Central memory CD8-positive, alpha-beta T cell (primary cell): Measurements from ENCODE around the gene C2CD2L.
A peak's percentile ranks its signal among the peaks of the same experiment; 100 is the strongest.

Experiments
- ATAC-seq: fragments of 150-1000 bp; cut with Tn5 transposase; replicated peaks from 2 replicates; pipeline ENCODE4 v1.10.0; 2022; ENCODE audit warnings: mild to moderate bottlenecking, moderate FRiP score, moderate number of reproducible peaks; ENCODE audit not compliant: poor library complexity, severe bottlenecking; ENCODE audit errors: extremely low read depth
- DNase-seq, 2 donors: peaks; one replicate each; pipeline ENCODE4 v3.0.0; 2021; ENCODE audit warnings: low spot score in 2 of 2
- H3K27ac Mint-ChIP-seq: one replicate; pipeline ENCODE4 v1.8.0; 2022; ENCODE audit warnings: low read depth, mild to moderate bottlenecking, moderate library complexity, mixed read lengths
- H3K27me3 Mint-ChIP-seq: one replicate; pipeline ENCODE4 v1.8.0; 2022; ENCODE audit warnings: mixed read lengths
- H3K36me3 Mint-ChIP-seq: one replicate; pipeline ENCODE4 v1.8.0; 2022; ENCODE audit warnings: mild to moderate bottlenecking, moderate library complexity, mixed read lengths; ENCODE audit not compliant: insufficient read depth
- H3K4me1 Mint-ChIP-seq: one replicate; pipeline ENCODE4 v1.8.0; 2022; ENCODE audit warnings: mixed read lengths
- H3K4me3 Mint-ChIP-seq: one replicate; pipeline ENCODE4 v1.8.0; 2022; ENCODE audit warnings: mild to moderate bottlenecking, moderate library complexity, mixed read lengths
- H3K9me3 Mint-ChIP-seq: one replicate; pipeline ENCODE4 v1.8.0; 2022; ENCODE audit warnings: mixed read lengths

Gene C2CD2L

DNA sequence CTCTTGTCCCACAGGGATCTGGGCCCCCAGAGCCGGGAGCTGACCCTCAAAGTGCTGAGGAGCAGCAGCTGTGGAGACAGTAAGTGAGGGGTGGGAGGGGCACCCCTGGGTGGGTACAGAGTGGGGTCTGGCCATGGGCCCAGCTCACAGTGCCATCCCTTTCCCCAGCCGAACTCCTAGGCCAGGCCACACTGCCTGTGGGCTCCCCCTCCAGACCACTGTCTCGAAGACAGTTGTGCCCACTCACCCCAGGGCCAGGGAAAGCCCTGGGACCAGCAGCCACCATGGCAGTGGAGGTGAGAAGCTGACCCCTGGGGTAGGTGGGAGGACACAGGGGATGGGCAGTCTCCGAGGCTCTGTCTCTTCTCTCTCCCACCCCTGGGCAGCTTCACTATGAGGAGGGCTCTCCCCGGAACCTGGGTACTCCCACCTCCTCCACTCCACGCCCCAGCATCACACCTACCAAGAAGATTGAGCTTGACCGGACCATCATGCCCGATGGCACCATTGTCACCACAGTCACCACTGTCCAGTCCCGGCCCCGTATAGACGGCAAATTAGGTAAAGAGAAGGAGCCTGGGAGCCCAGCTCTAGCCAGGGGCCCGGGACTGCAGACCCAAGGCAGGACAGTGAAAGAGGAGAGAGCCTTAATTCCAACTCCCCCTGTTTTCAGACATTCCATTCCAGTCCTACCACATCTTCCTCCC is 5.3 kb downstream of the C2CD2L start:
- H3K36me3 Mint-ChIP-seq = peaks cover 28% of the 10 kb centered on the region
- DNase-seq (no peak), ATAC-seq (no peak)
- no peaks in the 10 kb centered on the region for H3K9me3 Mint-ChIP-seq
- H3K27me3 Mint-ChIP-seq = no peaks in the 10 kb centered on the region
- no peak overlapping the region for H3K4me3 Mint-ChIP-seq
- H3K27ac Mint-ChIP-seq = peak overlapping the region; percentile 20
- peaks cover 41% of the 10 kb centered on the region for H3K4me1 Mint-ChIP-seq

DNA sequence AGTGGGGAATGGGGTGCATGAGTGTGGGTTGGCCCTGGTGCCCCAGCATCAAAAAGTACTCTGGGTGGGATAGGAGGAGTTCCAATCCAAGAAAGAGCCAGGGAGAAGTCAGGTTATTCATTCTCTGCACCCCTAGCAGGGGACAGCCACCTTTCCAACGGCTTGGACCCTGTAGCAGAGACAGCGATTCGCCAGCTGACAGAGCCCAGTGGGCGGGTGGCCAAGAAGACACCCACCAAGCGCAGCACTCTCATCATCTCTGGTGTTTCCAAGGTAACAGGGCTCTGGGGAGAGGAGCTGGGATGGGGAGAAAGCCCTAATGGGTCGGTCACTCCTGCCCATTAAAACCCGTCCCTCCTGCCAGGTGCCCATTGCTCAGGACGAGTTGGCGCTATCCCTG is 6.6 kb downstream of the C2CD2L start:
- peaks cover 26% of the 10 kb centered on the region for H3K36me3 Mint-ChIP-seq
- H3K4me1 Mint-ChIP-seq = peaks cover 32% of the 10 kb centered on the region
- no peak overlapping the region for H3K4me3 Mint-ChIP-seq
- H3K27me3 Mint-ChIP-seq = no peaks in the 10 kb centered on the region
- ATAC-seq (no peak), DNase-seq (no peak)
- no peaks in the 10 kb centered on the region for H3K9me3 Mint-ChIP-seq
- no peak overlapping the region for H3K27ac Mint-ChIP-seq

DNA sequence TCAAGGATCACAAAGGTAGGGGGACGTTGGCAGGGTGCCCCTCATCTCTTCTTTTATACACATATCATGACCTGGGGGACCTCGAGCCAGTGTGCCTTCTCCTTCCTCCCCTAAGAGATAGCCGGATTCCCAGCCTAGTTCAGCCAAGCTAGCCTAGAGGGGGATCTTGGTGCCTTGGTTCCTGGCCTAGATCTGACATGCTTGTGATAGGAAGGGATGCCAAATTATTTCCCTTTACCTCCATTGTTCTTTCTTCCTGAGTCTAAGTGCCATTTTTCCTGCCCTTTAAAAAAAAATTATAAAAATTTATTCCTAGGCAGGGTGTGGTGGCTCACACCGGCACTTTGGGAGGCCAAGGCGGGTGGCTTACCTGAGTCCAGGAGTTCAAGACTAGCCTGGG is 7.2 kb downstream of the C2CD2L start:
- Mint-ChIP-seq H3K4me1 (peaks cover 26% of the 10 kb centered on the region), H3K9me3 (no peaks in the 10 kb centered on the region), H3K4me3 (no peak overlapping the region), H3K36me3 (peaks cover 24% of the 10 kb centered on the region), H3K27me3 (no peaks in the 10 kb centered on the region), H3K27ac (no peak overlapping the region)
- DNase-seq = no peak
- no peak for ATAC-seq

DNA sequence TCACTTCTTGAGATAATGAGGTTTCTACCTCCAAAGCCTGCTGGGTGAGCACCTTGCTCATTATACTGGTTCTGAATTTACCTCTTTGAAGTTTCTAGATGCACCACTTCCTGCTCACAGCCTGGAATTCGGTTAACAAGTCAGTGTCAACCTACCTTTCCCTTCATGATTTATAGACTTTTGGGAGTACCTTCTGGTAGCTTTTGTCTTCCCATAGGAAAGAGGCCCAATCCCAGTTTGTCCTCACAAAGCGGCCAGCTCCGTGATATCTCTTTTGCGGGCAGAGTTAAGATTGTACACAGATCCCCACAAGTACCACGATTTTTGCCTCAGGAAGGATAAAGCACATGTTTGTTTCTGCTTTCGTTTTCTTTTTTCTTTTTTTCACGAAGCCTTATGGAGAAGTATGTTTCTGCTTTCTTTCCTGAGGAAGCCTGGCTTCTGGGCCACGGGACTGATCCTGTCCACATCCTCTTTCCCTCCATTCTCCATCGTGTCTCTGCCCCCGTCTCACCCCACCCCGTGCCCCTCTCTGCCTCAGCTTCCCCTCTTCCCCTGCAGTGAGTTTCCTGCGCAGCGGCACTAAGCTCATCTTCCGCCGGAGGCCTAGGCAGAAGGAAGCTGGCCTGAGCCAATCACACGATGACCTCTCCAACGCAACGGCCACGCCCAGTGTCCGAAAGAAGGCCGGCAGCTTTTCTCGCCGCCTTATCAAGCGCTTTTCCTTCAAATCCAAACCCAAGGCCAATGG is 8.5 kb downstream of the C2CD2L start:
- Mint-ChIP-seq H3K4me1 (peaks cover 19% of the 10 kb centered on the region), H3K27ac (peak overlapping the region; percentile 68), H3K9me3 (no peaks in the 10 kb centered on the region), H3K36me3 (peaks cover 19% of the 10 kb centered on the region), H3K4me3 (peak overlapping the region; percentile 44), H3K27me3 (no peaks in the 10 kb centered on the region)
- DNase-seq = no peak
- ATAC-seq = peak; percentile 67

DNA sequence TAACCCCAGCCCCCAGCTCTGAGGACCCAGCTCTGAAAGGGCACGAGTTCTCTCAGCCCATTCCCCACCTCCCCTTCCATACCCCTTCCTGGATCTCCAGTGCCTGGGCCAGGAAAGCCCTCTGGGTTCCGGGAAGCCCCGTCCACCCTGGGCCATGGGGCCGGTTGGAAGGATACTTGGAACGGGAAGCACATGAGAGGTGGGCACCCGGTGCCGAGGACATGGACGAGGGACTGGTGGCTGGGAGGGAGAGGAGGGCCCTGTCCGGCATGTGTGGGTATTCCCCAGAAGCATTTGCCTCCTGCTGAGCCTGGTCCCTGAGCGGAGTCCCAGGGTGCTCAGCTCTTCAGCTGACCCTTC is 9.1 kb downstream of the C2CD2L start:
- peak overlapping the region; percentile 44 for H3K4me3 Mint-ChIP-seq
- peak overlapping the region; percentile 68 for H3K27ac Mint-ChIP-seq
- DNase-seq (no peak), ATAC-seq (no peak)
- H3K4me1 Mint-ChIP-seq = peaks cover 24% of the 10 kb centered on the region
- H3K36me3 Mint-ChIP-seq = peaks cover 17% of the 10 kb centered on the region
- no peaks in the 10 kb centered on the region for H3K27me3 Mint-ChIP-seq
- no peaks in the 10 kb centered on the region for H3K9me3 Mint-ChIP-seq

DNA sequence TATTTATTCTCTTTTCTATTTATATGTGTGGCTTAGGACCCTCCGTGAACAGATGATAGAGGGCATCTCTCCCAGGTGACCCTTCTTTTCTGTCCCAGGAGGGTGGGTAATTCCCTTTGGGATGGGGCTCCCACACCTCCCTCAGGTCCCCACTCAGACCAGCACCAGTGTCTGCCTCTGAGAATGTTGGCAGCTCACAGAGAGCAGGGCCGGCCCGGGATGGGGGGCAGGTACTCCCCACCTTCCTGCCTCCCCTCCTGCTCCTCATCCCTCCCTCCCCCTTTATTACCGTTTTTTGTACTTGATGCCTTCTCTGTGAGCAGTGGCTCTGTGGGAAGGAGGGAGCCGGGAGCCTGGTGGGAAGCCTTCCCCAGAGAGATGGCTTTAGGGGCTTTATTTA is 9.5 kb downstream of the C2CD2L start:
- Mint-ChIP-seq H3K4me1 (peaks cover 24% of the 10 kb centered on the region), H3K9me3 (no peaks in the 10 kb centered on the region), H3K27ac (no peak overlapping the region), H3K4me3 (no peak overlapping the region), H3K36me3 (peaks cover 16% of the 10 kb centered on the region), H3K27me3 (no peaks in the 10 kb centered on the region)
- DNase-seq (no peak), ATAC-seq (no peak)

DNA sequence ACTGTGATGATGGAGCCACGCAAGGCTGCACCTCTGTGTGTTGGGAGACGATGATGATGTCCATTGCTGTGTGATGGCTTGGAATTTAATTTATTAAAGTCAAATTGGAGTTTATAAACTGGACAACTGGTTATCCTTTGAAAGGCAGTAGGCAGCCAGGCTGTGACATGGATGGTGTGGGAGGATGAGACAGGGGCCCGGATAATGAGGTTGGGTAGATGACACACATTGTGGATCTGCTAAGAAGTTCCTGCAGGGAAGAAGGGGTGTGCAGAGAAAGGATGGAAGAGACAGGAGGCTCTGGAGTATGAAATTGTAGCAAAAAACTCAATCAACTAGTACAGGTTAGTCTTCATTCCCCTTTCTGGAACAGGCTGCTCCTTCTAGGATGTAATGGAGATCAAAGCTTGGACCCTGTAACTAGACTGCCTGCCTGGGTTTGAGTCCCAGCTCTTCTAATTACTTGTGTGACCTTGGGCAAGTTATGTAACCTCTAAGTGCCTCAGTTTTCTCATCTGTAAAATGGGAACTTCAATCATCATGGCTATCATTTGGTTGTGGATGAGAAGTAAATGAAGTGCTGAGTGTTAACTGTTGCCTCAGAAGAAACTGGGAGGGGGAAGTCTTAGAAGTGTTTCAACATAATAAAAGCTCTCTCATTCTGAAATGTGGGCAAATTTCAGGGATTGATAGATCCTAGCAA is 10.0 kb downstream of the C2CD2L start:
- no peaks in the 10 kb centered on the region for H3K27me3 Mint-ChIP-seq
- peaks cover 29% of the 10 kb centered on the region for H3K4me1 Mint-ChIP-seq
- no peak for ATAC-seq
- no peak for DNase-seq
- peaks cover 16% of the 10 kb centered on the region for H3K36me3 Mint-ChIP-seq
- H3K4me3 Mint-ChIP-seq = no peak overlapping the region
- no peaks in the 10 kb centered on the region for H3K9me3 Mint-ChIP-seq
- no peak overlapping the region for H3K27ac Mint-ChIP-seq

DNA sequence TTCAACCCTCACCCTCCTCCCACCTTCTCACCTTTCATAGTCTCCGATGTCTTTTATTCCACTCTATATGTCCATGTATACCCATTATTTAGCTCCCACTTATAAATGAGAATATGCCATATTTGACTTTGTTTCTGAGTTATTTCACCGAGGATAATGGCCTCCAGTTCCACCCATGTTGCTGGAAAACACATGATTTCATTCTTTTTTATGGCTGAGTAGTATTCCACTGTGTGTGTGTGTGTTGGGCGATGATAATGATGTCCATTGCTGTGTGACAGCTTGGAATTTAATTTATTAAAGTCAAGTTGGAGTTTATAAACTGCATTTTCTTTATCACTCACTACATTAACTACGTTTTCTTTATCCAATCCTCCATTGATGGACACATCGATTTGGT is 11.1 kb downstream of the C2CD2L start:
- peaks cover 18% of the 10 kb centered on the region for H3K36me3 Mint-ChIP-seq
- H3K4me3 Mint-ChIP-seq = no peak overlapping the region
- ATAC-seq (no peak), DNase-seq (no peak)
- H3K27ac Mint-ChIP-seq = no peak overlapping the region
- H3K4me1 Mint-ChIP-seq = peaks cover 40% of the 10 kb centered on the region
- H3K9me3 Mint-ChIP-seq = no peaks in the 10 kb centered on the region
- no peaks in the 10 kb centered on the region for H3K27me3 Mint-ChIP-seq

DNA sequence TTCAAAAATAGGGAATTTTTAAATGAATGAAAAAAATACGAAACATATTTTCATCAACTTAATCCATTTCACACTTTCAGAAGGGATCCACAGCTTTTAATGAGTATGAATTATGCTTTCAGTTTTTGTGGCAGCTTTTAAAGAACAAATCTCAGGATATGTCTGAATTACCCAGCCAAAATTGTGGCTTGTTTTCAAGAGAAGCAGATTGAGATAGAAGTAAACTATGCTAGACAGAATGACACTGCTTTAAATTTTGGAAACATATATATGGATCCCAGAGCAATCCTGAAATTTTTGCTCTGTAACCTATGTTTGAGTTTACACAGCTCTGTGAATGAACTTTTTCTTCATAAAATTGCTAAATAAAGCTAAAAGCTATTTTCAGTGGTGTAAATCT is 11.8 kb downstream of the C2CD2L start:
- DNase-seq = no peak
- Mint-ChIP-seq H3K27ac (no peak overlapping the region), H3K27me3 (no peaks in the 10 kb centered on the region), H3K4me3 (no peak overlapping the region), H3K4me1 (peaks cover 41% of the 10 kb centered on the region), H3K9me3 (no peaks in the 10 kb centered on the region), H3K36me3 (peaks cover 23% of the 10 kb centered on the region)
- ATAC-seq = no peak

DNA sequence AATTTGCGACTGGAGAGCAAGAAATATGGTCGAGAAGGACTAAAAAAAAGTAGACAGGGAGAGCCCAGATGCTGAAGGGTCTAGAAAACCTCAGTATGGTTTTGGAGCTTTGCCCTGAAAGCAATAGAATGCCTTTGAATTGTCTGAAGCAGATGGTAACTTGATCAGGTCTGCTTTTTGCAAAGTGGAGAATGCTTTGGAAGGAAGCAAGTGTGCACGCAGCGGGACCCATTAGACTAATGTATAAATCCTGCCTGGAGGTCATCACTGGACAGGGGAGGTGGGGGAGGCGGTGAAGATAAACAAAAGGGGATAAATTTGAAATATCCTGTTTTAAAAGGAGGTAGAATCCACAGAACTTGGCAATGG is 13.5 kb downstream of the C2CD2L start:
- H3K9me3 Mint-ChIP-seq = no peaks in the 10 kb centered on the region
- no peak for DNase-seq
- ATAC-seq = no peak
- H3K27me3 Mint-ChIP-seq = no peaks in the 10 kb centered on the region
- H3K27ac Mint-ChIP-seq = peak overlapping the region; percentile 90
- peaks cover 34% of the 10 kb centered on the region for H3K4me1 Mint-ChIP-seq
- peak overlapping the region; percentile 88 for H3K4me3 Mint-ChIP-seq
- peaks cover 22% of the 10 kb centered on the region for H3K36me3 Mint-ChIP-seq

DNA sequence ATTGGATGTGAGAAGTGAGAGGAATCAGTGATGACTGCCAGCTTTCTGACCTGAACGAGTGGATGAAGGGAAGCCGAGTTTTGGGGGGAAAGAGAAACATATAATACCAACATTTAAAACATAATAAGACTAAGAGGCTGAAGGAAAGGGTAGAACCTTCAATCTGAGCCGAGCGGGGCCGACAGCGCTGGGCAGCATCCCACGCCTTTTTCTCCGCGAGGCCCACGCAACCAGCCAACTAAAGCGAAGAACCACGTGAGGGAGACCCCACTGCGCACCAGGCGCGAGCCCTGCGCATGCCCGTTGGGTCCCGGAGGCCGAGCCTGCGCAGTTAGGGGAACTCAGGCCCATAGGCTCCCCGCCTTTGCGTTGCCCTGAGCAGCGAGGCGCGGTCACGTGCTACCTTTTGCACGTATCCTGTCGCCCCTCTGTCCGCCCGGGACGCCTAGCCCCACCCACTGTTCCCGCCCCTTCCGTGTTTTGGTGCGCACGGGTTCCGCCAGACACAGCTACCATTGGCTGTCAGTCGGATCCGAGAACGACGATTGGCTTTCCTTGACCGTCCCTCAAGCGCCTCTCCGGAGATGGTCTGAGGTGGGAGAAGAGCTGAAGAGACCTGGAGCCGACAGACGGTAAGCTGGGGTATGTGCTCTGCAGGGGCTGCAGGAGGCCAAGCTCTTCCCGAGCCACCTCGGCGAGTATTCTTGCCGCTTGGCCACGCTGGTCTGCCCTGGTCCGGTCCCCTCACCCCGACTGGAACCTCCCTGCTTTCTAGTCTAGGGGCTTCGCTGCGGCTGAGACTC is 14.1 kb downstream of the C2CD2L start, which contains the start of gene HINFP:
TSS of gene HINFP (plus strand) at position 573 of the 803 bp plus-strand sequence. CDS start 5,365 bp downstream, outside the sequence.
- Mint-ChIP-seq H3K4me1 (peaks cover 29% of the 10 kb centered on the region), H3K9me3 (no peaks in the 10 kb centered on the region), H3K27ac (peak within 1 kb of the TSS; percentile 90), H3K27me3 (no peaks in the 10 kb centered on the region), H3K36me3 (peaks cover 21% of the 10 kb centered on the region), H3K4me3 (peak within 1 kb of the TSS; percentile 88)
- ATAC-seq (peak; percentile 99), DNase-seq (peak; percentile 97 to 98)

DNA sequence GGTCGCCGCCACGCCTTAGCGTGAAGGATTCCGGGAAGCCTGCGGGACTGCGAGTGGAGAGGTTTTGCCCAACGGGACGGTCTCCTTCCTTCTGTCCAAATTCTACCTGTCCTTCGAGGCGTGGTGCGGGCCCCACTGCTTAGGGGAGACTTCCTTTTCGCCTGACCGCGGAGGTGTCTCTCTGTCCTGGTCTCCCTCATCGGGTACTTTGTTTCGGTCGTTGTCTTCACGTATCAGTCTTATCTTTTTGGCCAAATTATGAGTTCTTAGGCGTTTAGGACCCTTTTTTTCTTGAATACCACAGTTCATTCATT is 14.6 kb downstream of the C2CD2L start:
- Mint-ChIP-seq H3K4me3 (peak overlapping the region; percentile 88), H3K27me3 (no peaks in the 10 kb centered on the region), H3K4me1 (peaks cover 32% of the 10 kb centered on the region), H3K36me3 (peaks cover 22% of the 10 kb centered on the region), H3K9me3 (no peaks in the 10 kb centered on the region), H3K27ac (peak overlapping the region; percentile 90)
- ATAC-seq (no peak), DNase-seq (no peak)
